H9 (cell line): Measurements from ENCODE around the gene HSPA2. TPM values are rescaled to one million over a fixed set of nuclear protein-coding genes. Genes with fewer than 3 reads are reported as not detected.

Experiments
- DNase-seq: peaks from one replicate; pipeline ENCODE4 v3.0.0-alpha.2; 2017
- H2AFZ ChIP-seq: one replicate; pipeline ENCODE4 v1.6.1; 2013; ENCODE audit warnings: mild to moderate bottlenecking, low read length, control low read depth, moderate library complexity
- H2AK5ac ChIP-seq: 2 replicates; pipeline ENCODE4 v1.6.1; 2013; ENCODE audit warnings: low read length, control low read depth, mixed read lengths; ENCODE audit not compliant: insufficient read length
- H2BK120ac ChIP-seq: one replicate; pipeline ENCODE4 v1.6.1; 2013; ENCODE audit warnings: low read depth, mild to moderate bottlenecking, low read length, control low read depth, inconsistent platforms; ENCODE audit not compliant: poor library complexity, severe bottlenecking
- H2BK12ac ChIP-seq: 2 replicates; pipeline ENCODE4 v1.6.1; 2013; ENCODE audit warnings: low read length, control low read depth, mixed read lengths, low read depth; ENCODE audit not compliant: insufficient read length
- H2BK15ac ChIP-seq: 2 replicates; pipeline ENCODE4 v1.6.1; 2013; ENCODE audit warnings: low read depth, low read length, control low read depth
- H2BK20ac ChIP-seq: one replicate; pipeline ENCODE4 v1.6.1; 2013; ENCODE audit warnings: low read depth, mild to moderate bottlenecking, low read length, control low read depth, inconsistent platforms; ENCODE audit not compliant: poor library complexity, severe bottlenecking
- H2BK5ac ChIP-seq: 2 replicates; pipeline ENCODE4 v1.6.1; 2013; ENCODE audit warnings: low read length, control low read depth, mixed read lengths; ENCODE audit not compliant: insufficient read length
- H3K14ac ChIP-seq: 2 replicates; pipeline ENCODE4 v1.6.1; 2013; ENCODE audit warnings: low read length, control low read depth; ENCODE audit not compliant: insufficient read depth
- H3K18ac ChIP-seq: 2 replicates; pipeline ENCODE4 v1.6.1; 2013; ENCODE audit warnings: low read depth, mild to moderate bottlenecking, mixed read lengths, low read length, control low read depth; ENCODE audit not compliant: insufficient read length
- H3K23ac ChIP-seq: 2 replicates; pipeline ENCODE4 v1.6.1; 2013; ENCODE audit warnings: low read length, control low read depth, mixed read lengths, low read depth; ENCODE audit not compliant: insufficient read length
- H3K23me2 ChIP-seq: 2 replicates; pipeline ENCODE4 v1.6.1; 2013; ENCODE audit warnings: low read depth, mild to moderate bottlenecking, mixed read lengths, low read length, control low read depth; ENCODE audit not compliant: insufficient read length, poor library complexity, severe bottlenecking
- H3K27ac ChIP-seq: 2 replicates; pipeline ENCODE4 v1.5.1; 2013; ENCODE audit warnings: low read length, control low read depth, mixed read lengths, low read depth; ENCODE audit not compliant: insufficient read length
- H3K27me3 ChIP-seq: 2 replicates; pipeline ENCODE4 v1.6.1; 2013; ENCODE audit warnings: low read length, control low read depth, inconsistent platforms; ENCODE audit not compliant: insufficient read depth
- H3K4ac ChIP-seq: 2 replicates; pipeline ENCODE4 v1.6.1; 2013; ENCODE audit warnings: low read depth, mild to moderate bottlenecking, control low read depth, inconsistent platforms, low read length, moderate library complexity
- H3K4me1 ChIP-seq: 2 replicates; pipeline ENCODE4 v1.6.1; 2013; ENCODE audit warnings: low read length, control low read depth, inconsistent platforms; ENCODE audit not compliant: insufficient read depth
- H3K4me2 ChIP-seq: 2 replicates; pipeline ENCODE4 v1.6.1; 2013; ENCODE audit warnings: low read length, control low read depth, mixed read lengths; ENCODE audit not compliant: insufficient read length, insufficient read depth
- H3K56ac ChIP-seq: 2 replicates; pipeline ENCODE4 v1.6.1; 2013; ENCODE audit warnings: low read depth, mild to moderate bottlenecking, mixed read lengths, low read length, control low read depth; ENCODE audit not compliant: insufficient read length
- H3K79me1 ChIP-seq: 2 replicates; pipeline ENCODE4 v1.6.1; 2013; ENCODE audit warnings: low read depth, mild to moderate bottlenecking, moderate library complexity, low read length, control low read depth, inconsistent platforms; ENCODE audit not compliant: insufficient read depth, poor library complexity, severe bottlenecking
- H3K79me2 ChIP-seq: 2 replicates; pipeline ENCODE4 v1.6.1; 2013; ENCODE audit warnings: low read length, control low read depth, inconsistent platforms; ENCODE audit not compliant: insufficient read depth
- H3K9ac ChIP-seq: 2 replicates; pipeline ENCODE4 v1.6.1; 2013; ENCODE audit warnings: low read length, control low read depth, mixed read lengths; ENCODE audit not compliant: insufficient read length; ENCODE audit errors: extremely low read depth
- H3K9me3 ChIP-seq: one replicate; pipeline ENCODE4 v1.6.1; 2013; ENCODE audit warnings: low read depth, low read length, inconsistent platforms; ENCODE audit not compliant: control insufficient read depth
- H3T11ph ChIP-seq: one replicate; pipeline ENCODE4 v1.6.1; 2013; ENCODE audit warnings: mild to moderate bottlenecking, low read length, control low read depth, inconsistent platforms
- H4K20me1 ChIP-seq: one replicate; pipeline ENCODE4 v1.6.1; 2013; ENCODE audit not compliant: control insufficient read depth, insufficient read length, insufficient read depth
- H4K5ac ChIP-seq: 2 replicates; pipeline ENCODE4 v1.6.1; 2013; ENCODE audit warnings: low read depth, mild to moderate bottlenecking, mixed read lengths, low read length, control low read depth; ENCODE audit not compliant: insufficient read length
- H4K8ac ChIP-seq: replicated peaks from 2 replicates; pipeline ENCODE4 v1.6.1; 2013; ENCODE audit warnings: low read length, control low read depth, mixed read lengths, low read depth; ENCODE audit not compliant: insufficient read length
- H4K91ac ChIP-seq: 2 replicates; pipeline ENCODE4 v1.6.1; 2013; ENCODE audit warnings: low read depth, mild to moderate bottlenecking, moderate library complexity, mixed read lengths, low read length, control low read depth; ENCODE audit not compliant: insufficient read length
- H3K27ac Mint-ChIP-seq, 3 experiments: 2 replicates in 2 of 3; 3 replicates in 1 of 3; pipeline ENCODE4 v1.8.0; 2020 to 2021; ENCODE audit warnings: mixed read lengths in 3 of 3, mild to moderate bottlenecking in 1 of 3, moderate library complexity in 1 of 3
- H3K27me3 Mint-ChIP-seq: 2 replicates; pipeline ENCODE4 v1.8.0; 2021; ENCODE audit warnings: low read depth, mild to moderate bottlenecking, moderate library complexity, mixed read lengths
- H3K36me3 Mint-ChIP-seq, 3 experiments: 2 replicates in 2 of 3; 3 replicates in 1 of 3; pipeline ENCODE4 v1.8.0; 2020 to 2021; ENCODE audit warnings: low read depth in 3 of 3, mixed read lengths in 3 of 3; ENCODE audit not compliant: insufficient read depth in 1 of 3
- H3K4me1 Mint-ChIP-seq, 2 experiments: 2 replicates each; pipeline ENCODE4 v1.8.0; 2020; ENCODE audit warnings: mixed read lengths in 2 of 2
- H3K4me3 Mint-ChIP-seq, 2 experiments: 2 replicates in 1 of 2; 3 replicates in 1 of 2; pipeline ENCODE4 v1.8.0; 2020 to 2021; ENCODE audit warnings: mild to moderate bottlenecking in 2 of 2, mixed read lengths in 2 of 2, moderate library complexity in 1 of 2
- H3K9me3 Mint-ChIP-seq, 2 experiments: 2 replicates in 1 of 2; 3 replicates in 1 of 2; pipeline ENCODE4 v1.8.0; 2020; ENCODE audit warnings: mild to moderate bottlenecking in 2 of 2, mixed read lengths in 2 of 2, moderate library complexity in 1 of 2
- CTCF ChIP-seq: fragments of 200-600 bp; sonication (generic); conservative IDR thresholded peaks from 3 replicates; pipeline ENCODE4 v1.8.0; 2021; ENCODE audit warnings: antibody characterized with exemption, mild to moderate bottlenecking
- total RNA-seq: library from RNA; stranded (reverse); gene quantifications from 2 replicates; pipeline ENCODE4 v1.2.1, GENCODE V29; 2021

Gene HSPA2
- total RNA-seq, 1 experiment from 2014 or later: 25.8 TPM

GRCh38 chr14:64495252-64495651 is 45.3 kb upstream of the HSPA2 start:
- H3K18ac ChIP-seq: no peak overlapping the region
- Mint-ChIP-seq H3K27me3 (no peaks in the 10 kb centered on the region), H3K4me3 (no peak overlapping the region), H3K36me3 (peaks cover 4 to 20% (median 14%) of the 10 kb centered on the region in 3 experiments; a peak in 5 of 7 replicates), H3K9me3 (no peaks in the 10 kb centered on the region), H3K4me1 (0 out of 4 replicates have a peak, but pooled peaks cover 0 to 3% of the 10 kb centered on the region in 2 experiments), H3K27ac (no peak overlapping the region)
- H4K8ac ChIP-seq: no peak overlapping the region
- H3K23me2 ChIP-seq: no peaks in the 10 kb centered on the region
- H4K20me1 ChIP-seq: no peaks in the 10 kb centered on the region
- H3K79me1 ChIP-seq: peaks cover 6% of the 10 kb centered on the region
- no peak overlapping the region for H3K56ac ChIP-seq
- H3K4me1 ChIP-seq: no peaks in the 10 kb centered on the region
- H2BK20ac ChIP-seq: no peak overlapping the region
- H2AK5ac ChIP-seq: no peak overlapping the region
- no peak overlapping the region for H3K23ac ChIP-seq
- H3K9ac ChIP-seq: no peak overlapping the region
- no peak overlapping the region for H3K27ac ChIP-seq
- no peak overlapping the region for H3K4ac ChIP-seq
- H4K91ac ChIP-seq: no peak overlapping the region
- no peak overlapping the region for H2BK12ac ChIP-seq
- H4K5ac ChIP-seq: no peak overlapping the region
- H3K27me3 ChIP-seq: no peaks in the 10 kb centered on the region
- no peak for TF ChIP-seq CTCF
- no peaks in the 10 kb centered on the region for H3K9me3 ChIP-seq
- H3K4me2 ChIP-seq: no peak overlapping the region
- no peak overlapping the region for H2BK15ac ChIP-seq
- no peak overlapping the region for H3T11ph ChIP-seq
- H2AFZ ChIP-seq: no peak overlapping the region
- no peak overlapping the region for H3K14ac ChIP-seq
- DNase-seq: no peak
- H2BK5ac ChIP-seq: no peak overlapping the region
- H3K79me2 ChIP-seq: no peaks in the 10 kb centered on the region
- H2BK120ac ChIP-seq: no peak overlapping the region
